IPS-18a (cell line): Measurements from ENCODE around the gene PSMC3.

Source experiments
- H3K27ac ChIP-seq: one replicate; pipeline ENCODE4 v1.5.1; 2013; ENCODE audit warnings: low read length
- H3K27me3 ChIP-seq: one replicate; pipeline ENCODE4 v1.6.1; 2013; ENCODE audit warnings: mild to moderate bottlenecking, low read length; ENCODE audit not compliant: control insufficient read depth, insufficient read depth
- H3K36me3 ChIP-seq: one replicate; pipeline ENCODE4 v1.6.1; 2013; ENCODE audit warnings: low read depth, low read length; ENCODE audit not compliant: control insufficient read depth
- H3K4me1 ChIP-seq: one replicate; pipeline ENCODE4 v1.6.1; 2013; ENCODE audit warnings: low read depth, low read length; ENCODE audit not compliant: control insufficient read depth
- H3K4me3 ChIP-seq: one replicate; pipeline ENCODE4 v1.5.1; 2013; ENCODE audit warnings: low read length
- H3K9ac ChIP-seq: one replicate; pipeline ENCODE4 v1.6.1; 2013; ENCODE audit warnings: mild to moderate bottlenecking, low read length, moderate library complexity
- H3K9me3 ChIP-seq: one replicate; pipeline ENCODE4 v1.6.1; 2013; ENCODE audit warnings: low read depth, low read length; ENCODE audit not compliant: control insufficient read depth

The PSMC3 gene

GRCh38 chr11:47409440-47410369 is 16.5 kb downstream of the PSMC3 start:
- Histone ChIP-seq H3K27ac (no peak overlapping the region), H3K9ac (no peak overlapping the region), H3K4me3 (peak overlapping the region; percentile 83), H3K4me1 (peaks cover 10% of the 10 kb centered on the region), H3K9me3 (no peaks in the 10 kb centered on the region), H3K36me3 (peaks cover 7% of the 10 kb centered on the region), H3K27me3 (no peaks in the 10 kb centered on the region)

DNA sequence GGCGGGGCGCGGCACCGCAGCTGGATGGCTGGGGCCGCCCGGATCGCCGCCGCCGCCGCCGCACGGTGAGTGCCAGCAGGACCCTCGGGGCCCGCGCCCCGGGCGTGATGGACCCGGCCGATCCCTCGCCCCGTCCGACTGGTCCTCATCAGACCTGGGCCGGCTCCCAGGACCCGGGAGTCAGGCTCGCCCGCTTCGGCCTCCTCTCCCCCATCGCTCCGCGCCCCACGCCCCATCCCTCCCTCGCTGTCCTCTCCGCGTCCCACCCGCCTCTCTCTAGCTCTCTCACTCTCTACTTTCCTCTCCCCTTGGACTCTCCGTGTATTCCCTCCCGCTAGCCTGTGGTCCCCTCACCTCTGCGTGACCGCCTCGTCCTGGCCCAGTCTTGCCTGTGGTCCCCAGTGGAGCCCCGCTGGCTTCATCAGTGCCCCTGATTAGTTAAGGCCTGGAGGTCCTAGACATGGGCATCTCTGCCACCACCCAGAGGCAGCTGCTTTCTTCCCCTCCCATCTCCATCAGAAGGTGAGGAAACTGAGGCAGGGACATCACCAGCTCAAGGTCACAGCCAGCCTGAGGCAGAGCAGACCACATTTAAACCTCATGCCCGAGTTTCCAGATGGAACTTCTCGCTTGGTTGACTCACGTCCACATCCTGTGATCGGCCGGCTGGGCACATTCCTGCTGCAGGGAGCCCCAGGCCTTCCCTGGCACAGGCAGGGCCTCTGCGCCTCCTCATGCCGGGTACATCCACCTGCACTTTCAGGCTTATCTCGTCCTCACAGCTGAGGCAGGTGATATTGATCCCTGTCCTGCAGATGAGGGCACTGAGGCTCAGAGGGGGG is 17.4 kb downstream of the PSMC3 start:
- Histone ChIP-seq H3K27me3 (no peaks in the 10 kb centered on the region), H3K27ac (no peak overlapping the region), H3K36me3 (peaks cover 2% of the 10 kb centered on the region), H3K4me3 (peak overlapping the region; percentile 83), H3K4me1 (peaks cover 10% of the 10 kb centered on the region), H3K9ac (peak overlapping the region; percentile 61), H3K9me3 (no peaks in the 10 kb centered on the region)

DNA sequence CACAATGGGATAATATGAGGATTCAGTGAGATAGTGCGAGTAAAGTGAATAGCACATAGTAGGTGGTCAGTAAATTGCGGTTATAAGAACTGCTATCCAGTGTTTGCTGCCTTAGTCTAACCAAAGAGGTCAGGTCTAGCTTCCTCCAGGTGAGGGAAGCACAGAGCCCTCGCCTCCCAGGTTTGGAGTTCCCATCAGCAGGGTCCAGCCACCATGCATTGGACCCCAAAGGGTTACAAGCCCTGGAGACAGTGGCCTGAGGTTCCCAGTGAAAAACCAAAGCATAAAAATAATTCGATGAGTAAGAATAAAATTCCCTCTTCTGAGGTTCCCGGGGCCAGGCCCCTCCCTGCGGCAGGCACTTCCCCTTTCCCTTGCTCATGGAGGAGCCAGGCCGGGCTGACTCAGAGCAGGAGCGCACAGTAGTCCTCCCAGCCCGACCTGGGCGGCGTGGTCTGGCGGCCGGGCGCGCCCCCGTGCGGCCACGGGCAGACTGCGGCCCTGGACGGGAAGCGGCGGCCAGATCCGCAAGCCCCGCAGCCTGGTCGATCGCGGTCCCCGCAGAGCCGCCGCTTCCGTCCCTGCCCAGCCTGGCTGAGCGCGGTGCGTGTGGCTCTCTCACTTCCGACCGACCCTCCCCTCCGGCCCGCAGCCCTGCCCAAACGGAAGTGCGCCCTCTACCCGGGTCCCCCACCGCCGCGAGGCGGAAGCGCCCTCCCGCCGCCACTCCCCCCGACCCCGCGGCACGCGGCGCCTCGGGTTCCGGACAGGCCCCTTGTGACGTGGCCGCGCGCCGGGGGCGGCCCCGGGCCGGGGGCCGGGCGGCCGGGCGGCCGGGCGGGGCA is 18.3 kb downstream of the PSMC3 start, which contains the start of gene SLC39A13:
Gene SLC39A13, plus strand, starts transcription at position 845 of the 845 bp plus-strand sequence. CDS start 1,505 bp downstream, outside the sequence.
- Histone ChIP-seq H3K36me3 (no peaks in the 10 kb centered on the region), H3K4me3 (peak within 1 kb of the TSS; percentile 83), H3K9me3 (no peaks in the 10 kb centered on the region), H3K4me1 (peaks cover 10% of the 10 kb centered on the region), H3K27me3 (no peaks in the 10 kb centered on the region), H3K9ac (peak within 1 kb of the TSS; percentile 61), H3K27ac (peak within 1 kb of the TSS; percentile 11)

- H3K4me3 ChIP-seq, result peak overlapping the region; percentile 66
- H3K9ac ChIP-seq, result peak overlapping the region; percentile 55
- peaks cover 10% of the 10 kb centered on the region for H3K4me1 ChIP-seq
- H3K36me3 ChIP-seq, result no peaks in the 10 kb centered on the region
- no peaks in the 10 kb centered on the region for H3K9me3 ChIP-seq
- peak overlapping the region; percentile 11 for H3K27ac ChIP-seq
- H3K27me3 ChIP-seq, result no peaks in the 10 kb centered on the region
Observed at GRCh38 chr11:47406896-47407745, 19.1 kb downstream of the PSMC3 start.

- peaks cover 23% of the 10 kb centered on the region for H3K4me1 ChIP-seq
- H3K27me3 ChIP-seq, result no peaks in the 10 kb centered on the region
- H3K9ac ChIP-seq, result no peak overlapping the region
- no peak overlapping the region for H3K4me3 ChIP-seq
- no peaks in the 10 kb centered on the region for H3K9me3 ChIP-seq
- no peak overlapping the region for H3K27ac ChIP-seq
- no peaks in the 10 kb centered on the region for H3K36me3 ChIP-seq
Observed at GRCh38 chr11:47403571-47403970, 22.7 kb downstream of the PSMC3 start.

GRCh38 chr11:47403135-47403534 is 23.1 kb downstream of the PSMC3 start:
- no peak overlapping the region for H3K9ac ChIP-seq
- H3K27me3 ChIP-seq, result no peaks in the 10 kb centered on the region
- no peak overlapping the region for H3K4me3 ChIP-seq
- H3K9me3 ChIP-seq, result no peaks in the 10 kb centered on the region
- no peak overlapping the region for H3K27ac ChIP-seq
- H3K36me3 ChIP-seq, result no peaks in the 10 kb centered on the region
- peaks cover 23% of the 10 kb centered on the region for H3K4me1 ChIP-seq

- H3K36me3 ChIP-seq, result no peaks in the 10 kb centered on the region
- peak overlapping the region; percentile 92 for H3K27ac ChIP-seq
- no peaks in the 10 kb centered on the region for H3K9me3 ChIP-seq
- H3K4me1 ChIP-seq, result peaks cover 14% of the 10 kb centered on the region
- peak overlapping the region; percentile 53 for H3K9ac ChIP-seq
- no peaks in the 10 kb centered on the region for H3K27me3 ChIP-seq
- H3K4me3 ChIP-seq, result peak overlapping the region; percentile 64
Observed at GRCh38 chr11:47400768-47401279, 25.4 kb downstream of the PSMC3 start.

DNA sequence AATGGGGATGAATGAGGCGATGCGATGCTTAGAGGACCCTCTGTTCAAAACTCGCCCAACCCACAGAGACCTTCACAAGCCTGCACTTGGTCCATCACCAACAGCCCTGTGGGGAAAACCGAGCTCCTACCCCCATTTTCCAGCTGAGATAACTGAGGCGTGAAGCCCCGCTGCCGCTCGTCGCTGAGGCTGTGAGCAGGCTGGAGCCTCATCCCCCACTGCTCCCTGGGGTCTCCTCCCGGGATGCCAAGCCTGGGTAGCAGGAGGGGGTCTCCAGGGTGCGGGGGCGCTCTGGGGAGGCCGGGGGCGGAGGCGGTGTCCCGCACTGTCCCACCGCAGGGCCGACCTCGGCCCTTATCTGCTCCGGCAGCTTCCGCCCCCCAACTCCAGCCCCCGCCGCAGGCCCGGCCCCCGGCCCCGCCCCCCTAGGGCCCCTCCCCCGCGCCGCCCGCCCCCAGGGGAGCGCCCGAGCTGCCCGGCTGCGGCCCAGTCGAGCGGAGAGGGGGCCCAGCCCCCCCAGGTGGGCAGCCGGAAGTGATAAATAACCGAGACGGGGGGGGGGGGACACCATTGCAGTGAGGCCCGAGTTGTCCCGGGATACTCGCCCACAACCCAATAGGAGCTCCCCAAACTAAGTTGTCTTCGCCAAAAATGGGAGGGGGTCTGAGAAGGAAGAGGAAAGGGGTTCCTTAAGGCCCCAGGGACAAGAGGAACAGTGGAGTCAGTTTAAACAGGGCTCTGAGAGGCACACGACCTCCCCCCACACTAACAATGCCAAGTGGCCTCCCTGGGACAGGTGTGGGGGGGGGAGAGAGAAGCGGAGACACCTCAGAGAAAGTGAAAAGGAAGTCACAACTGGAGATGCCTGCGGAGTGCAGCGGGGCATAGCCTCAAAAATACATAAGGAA is 26.1 kb downstream of the PSMC3 start:
- Histone ChIP-seq H3K9me3 (no peaks in the 10 kb centered on the region), H3K9ac (peak overlapping the region; percentile 53), H3K4me3 (peak overlapping the region; percentile 64), H3K36me3 (no peaks in the 10 kb centered on the region), H3K4me1 (peaks cover 14% of the 10 kb centered on the region), H3K27ac (peak overlapping the region; percentile 92), H3K27me3 (no peaks in the 10 kb centered on the region)

DNA sequence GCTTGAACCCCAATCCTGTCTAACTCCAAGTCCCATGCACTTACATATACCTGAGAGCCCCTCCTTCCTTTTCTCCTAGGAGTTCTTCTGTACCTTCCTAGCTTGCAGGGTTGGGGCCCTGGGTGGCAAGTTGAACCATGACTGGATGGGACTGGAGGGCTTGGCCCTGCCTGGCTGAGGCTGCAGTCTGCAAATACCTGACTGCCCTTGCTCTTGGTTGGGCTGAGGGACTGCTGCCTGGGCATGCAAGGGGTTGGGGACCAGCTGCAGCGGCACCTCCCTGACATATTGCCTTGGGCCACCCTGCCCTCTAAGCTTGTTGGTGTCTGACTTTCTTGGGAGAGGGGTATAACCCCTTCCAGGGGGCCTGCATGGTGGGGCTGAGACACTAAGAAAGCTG is 27.7 kb downstream of the PSMC3 start:
- Histone ChIP-seq H3K27ac (no peak overlapping the region), H3K4me1 (peaks cover 14% of the 10 kb centered on the region), H3K27me3 (no peaks in the 10 kb centered on the region), H3K9ac (no peak overlapping the region), H3K36me3 (no peaks in the 10 kb centered on the region), H3K9me3 (no peaks in the 10 kb centered on the region), H3K4me3 (no peak overlapping the region)
